HG02571 (cell line): ENCODE measurements around the gene NFU1.

Experiments
- ATAC-seq: cut with Tn5 transposase; IDR thresholded peaks from one replicate; pipeline ENCODE4 v1.9.1; 2021; ENCODE audit warnings: mild to moderate bottlenecking, moderate library complexity; ENCODE audit not compliant: unreplicated experiment

The NFU1 gene

GRCh38 chr2:69436938-69437750 lies at the start of gene NFU1:
Gene NFU1 (minus strand): TSS chr2:69437435. CDS start chr2:69437422, 13 bp downstream.
- ATAC-seq = peak; percentile 96

- no peak for ATAC-seq
Observed at GRCh38 chr2:69483696-69484095, 46.5 kb upstream of the NFU1 start.

- no peak for ATAC-seq
Observed at GRCh38 chr2:69483024-69483423, 45.8 kb upstream of the NFU1 start.

GRCh38 chr2:69482471-69482870 lies 45.2 kb upstream of the NFU1 start:
- no peak for ATAC-seq

- no peak for ATAC-seq
Observed at GRCh38 chr2:69481421-69481820, 44.2 kb upstream of the NFU1 start.

GRCh38 chr2:69477627-69478026 lies 40.4 kb upstream of the NFU1 start:
- ATAC-seq = no peak

- no peak for ATAC-seq
Observed at GRCh38 chr2:69474688-69475087, 37.5 kb upstream of the NFU1 start.

GRCh38 chr2:69471793-69472192 lies 34.6 kb upstream of the NFU1 start:
- no peak for ATAC-seq

GRCh38 chr2:69470911-69471310 lies 33.7 kb upstream of the NFU1 start:
- no peak for ATAC-seq

- ATAC-seq = no peak
Observed at GRCh38 chr2:69469784-69470183, 32.5 kb upstream of the NFU1 start.

GRCh38 chr2:69469375-69469774 lies 32.1 kb upstream of the NFU1 start:
- no peak for ATAC-seq

- no peak for ATAC-seq
Observed at GRCh38 chr2:69466728-69467127, 29.5 kb upstream of the NFU1 start.

- no peak for ATAC-seq
Observed at GRCh38 chr2:69465513-69466456, 28.6 kb upstream of the NFU1 start.

- ATAC-seq = no peak
Observed at GRCh38 chr2:69464575-69464974, 27.3 kb upstream of the NFU1 start.

- ATAC-seq = no peak
Observed at GRCh38 chr2:69462780-69463179, 25.5 kb upstream of the NFU1 start.

- no peak for ATAC-seq
Observed at GRCh38 chr2:69461404-69461803, 24.2 kb upstream of the NFU1 start.

- ATAC-seq = no peak
Observed at GRCh38 chr2:69459936-69460335, 22.7 kb upstream of the NFU1 start.

GRCh38 chr2:69456950-69457445 lies 19.8 kb upstream of the NFU1 start:
- no peak for ATAC-seq

- no peak for ATAC-seq
Observed at GRCh38 chr2:69456154-69456553, 18.9 kb upstream of the NFU1 start.

GRCh38 chr2:69454976-69455375 lies 17.7 kb upstream of the NFU1 start:
- ATAC-seq = no peak

- peak; percentile 59 for ATAC-seq
Observed at GRCh38 chr2:69453475-69454129, 16.4 kb upstream of the NFU1 start.
